HepG2 (cell line): ENCODE measurements around the gene TMEM258. TPM values are rescaled to one million over a fixed set of nuclear protein-coding genes. Genes with fewer than 3 reads are reported as not detected.

Source experiments
- ELF4 ChIP-seq: sonication (generic); formaldehyde crosslinking; IDR thresholded peaks from 2 replicates; pipeline ENCODE4 v1.5.0; 2020; ENCODE audit warnings: missing genetic modification reagents, mild to moderate bottlenecking, moderate library complexity, borderline replicate concordance
- HOXA7 ChIP-seq: sonication (generic); formaldehyde crosslinking; IDR thresholded peaks from 2 replicates; pipeline ENCODE4 v1.8.1; 2022; ENCODE audit warnings: mild to moderate bottlenecking, missing genetic modification reagents, moderate library complexity
- KMT2B ChIP-seq: IDR thresholded peaks from 2 replicates; pipeline ENCODE4 v1.6.1; 2016; ENCODE audit warnings: missing genetic modification reagents, missing compliant biosample characterization
- MAFG ChIP-seq: sonication (generic); formaldehyde crosslinking; IDR thresholded peaks from 2 replicates; pipeline ENCODE4 v1.5.1; 2020; ENCODE audit warnings: mild to moderate bottlenecking, missing genetic modification reagents
- NAIF1 ChIP-seq: sonication (generic); formaldehyde crosslinking; IDR thresholded peaks from 2 replicates; pipeline ENCODE4 v1.5.0; 2020; ENCODE audit warnings: mild to moderate bottlenecking, missing genetic modification reagents, borderline replicate concordance
- NFYC ChIP-seq: IDR thresholded peaks from 2 replicates; pipeline ENCODE4 v1.6.1; 2016; ENCODE audit warnings: missing genetic modification reagents, missing compliant biosample characterization
- PLRG1 ChIP-seq: fragments of 450-650 bp; conservative IDR thresholded peaks from 2 replicates; pipeline ENCODE4 v1.6.1; 2016
- RFXANK ChIP-seq: IDR thresholded peaks from 2 replicates; pipeline ENCODE4 v1.6.1; 2016
- SMAD1 ChIP-seq: sonication (generic); formaldehyde crosslinking; IDR thresholded peaks from 2 replicates; pipeline ENCODE4 v1.4.0; 2020; ENCODE audit warnings: missing genetic modification reagents, low read depth, mild to moderate bottlenecking, borderline replicate concordance
- SYNCRIP ChIP-seq: fragments of 200-400 bp; formaldehyde crosslinking; IDR thresholded peaks from 2 replicates; pipeline ENCODE4 v1.6.1; 2018; ENCODE audit warnings: mild to moderate bottlenecking, low read depth, low read length; ENCODE audit not compliant: insufficient read depth
- TARDBP ChIP-seq: sonication (generic); formaldehyde crosslinking; IDR thresholded peaks from 2 replicates; pipeline ENCODE4 v1.8.0; 2022; ENCODE audit warnings: mild to moderate bottlenecking, missing genetic modification reagents
- TEAD2 ChIP-seq: sonication (generic); formaldehyde crosslinking; IDR thresholded peaks from 2 replicates; pipeline ENCODE4 v1.9.0; 2021; ENCODE audit warnings: missing genetic modification reagents
- ZC3H4 ChIP-seq: sonication (generic); formaldehyde crosslinking; IDR thresholded peaks from 2 replicates; pipeline ENCODE4 v1.4.0; 2020; ENCODE audit warnings: missing genetic modification reagents, borderline replicate concordance
- ZNF589 ChIP-seq: sonication (generic); formaldehyde crosslinking; conservative IDR thresholded peaks from 2 replicates; pipeline ENCODE4 v1.8.0; 2022; ENCODE audit warnings: mild to moderate bottlenecking, moderate library complexity, missing genetic modification reagents
- ZNF709 ChIP-seq: sonication (generic); formaldehyde crosslinking; IDR thresholded peaks from 2 replicates; pipeline ENCODE4 v1.5.0; 2020; ENCODE audit warnings: mild to moderate bottlenecking, missing genetic modification reagents
- ZNF75D ChIP-seq: sonication (generic); formaldehyde crosslinking; IDR thresholded peaks from 2 replicates; pipeline ENCODE4 v1.8.1; 2023; ENCODE audit warnings: missing genetic modification reagents, mild to moderate bottlenecking, borderline replicate concordance
- ZNF891 ChIP-seq: sonication (generic); formaldehyde crosslinking; IDR thresholded peaks from 2 replicates; pipeline ENCODE4 v1.5.0; 2020; ENCODE audit warnings: mild to moderate bottlenecking, missing genetic modification reagents
- polyA plus RNA-seq, 8 experiments: library from polyadenylated mRNA; depleted of rRNA in 3 of 8; stranded (reverse) in 7 of 8; unstranded in 1 of 8; fragments of >200 nt; fragmentation: Illumina TruSeq in 4 of 8; extraction: Trizol in 4 of 8; gene quantifications; 2 replicates each; pipeline versions ENCODE4 v1.2.1 to v1.2.3, GENCODE V29; 2011 to 2016; ENCODE audit warnings: low read depth in 4 of 8, missing spikeins in 1 of 8, mixed read lengths in 1 of 8; ENCODE audit not compliant: insufficient read depth in 1 of 8
- total RNA-seq, 5 experiments: library from RNA; depleted of rRNA; stranded (reverse); fragments of >200 nt; fragmentation: Illumina TruSeq; extraction: Trizol; gene quantifications; 2 replicates each; pipeline ENCODE4 v1.2.3, GENCODE V29; 2016; ENCODE audit warnings: low read depth in 1 of 5
- TF ChIP-seq, protein P1 (sequence below): sonication (generic); formaldehyde crosslinking; IDR thresholded peaks from 2 replicates; pipeline ENCODE4 v1.4.0; 2020; ENCODE audit warnings: missing genetic modification reagents
- TF ChIP-seq, protein P2 (sequence below): IDR thresholded peaks from 2 replicates; pipeline ENCODE4 v1.6.1; 2016; ENCODE audit warnings: missing biosample characterization, missing genetic modification reagents, low read depth
- TF ChIP-seq, protein P3 (sequence below): sonication (generic); formaldehyde crosslinking; IDR thresholded peaks from 2 replicates; pipeline ENCODE4 v1.4.0; 2020; ENCODE audit warnings: mild to moderate bottlenecking, low read depth, missing genetic modification reagents
- TF ChIP-seq, protein P4 (sequence below): sonication (generic); formaldehyde crosslinking; conservative IDR thresholded peaks from 2 replicates; pipeline ENCODE4 v1.4.0; 2020; ENCODE audit warnings: missing genetic modification reagents

TMEM258 gene
- total and polyA plus RNA-seq, 2 of the 13 experiments (the other 11 are each of a cell fraction or from before 2014, with no cell fraction given): 175 to 424 TPM

DNA sequence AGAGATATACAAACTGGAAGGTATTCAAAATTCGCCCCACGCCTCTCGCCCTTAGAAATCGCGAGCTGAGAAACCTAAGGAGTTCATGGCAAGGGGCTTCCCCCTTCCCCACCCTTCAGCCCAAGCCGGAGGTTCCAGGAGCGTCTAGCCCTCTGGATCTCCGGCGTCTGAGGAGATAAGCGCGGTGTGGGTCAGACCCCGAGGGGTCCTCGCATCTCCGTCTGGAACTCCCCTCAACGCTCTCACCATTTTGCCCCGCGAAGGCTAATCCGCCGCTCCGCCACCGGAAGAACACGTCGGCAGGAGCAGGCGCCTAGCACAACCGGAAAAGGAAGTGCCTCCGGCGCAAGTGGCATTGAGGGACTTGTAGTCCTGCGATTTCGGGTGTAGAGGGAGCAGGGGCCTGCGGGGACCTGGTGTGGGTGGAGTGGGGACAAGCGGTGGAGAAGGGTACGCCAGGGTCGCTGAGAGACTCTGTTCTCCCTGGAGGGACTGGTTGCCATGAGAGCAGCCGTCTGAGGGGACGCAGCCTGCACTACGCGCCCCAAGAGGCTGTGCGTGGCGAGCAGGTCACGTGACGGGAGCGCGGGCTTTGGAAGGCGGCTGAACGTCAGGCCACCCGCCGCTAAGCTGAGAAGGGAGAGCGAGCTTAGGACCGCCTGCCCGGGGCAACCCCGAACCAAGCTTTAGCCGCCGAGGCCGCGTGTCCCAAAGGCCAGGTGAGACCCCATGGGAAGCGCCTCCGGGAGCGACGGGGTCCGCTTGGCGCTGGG is at the start of gene TMEM258, which contains the start of gene FEN1 (continued):
- TF ChIP-seq, protein P1, sequence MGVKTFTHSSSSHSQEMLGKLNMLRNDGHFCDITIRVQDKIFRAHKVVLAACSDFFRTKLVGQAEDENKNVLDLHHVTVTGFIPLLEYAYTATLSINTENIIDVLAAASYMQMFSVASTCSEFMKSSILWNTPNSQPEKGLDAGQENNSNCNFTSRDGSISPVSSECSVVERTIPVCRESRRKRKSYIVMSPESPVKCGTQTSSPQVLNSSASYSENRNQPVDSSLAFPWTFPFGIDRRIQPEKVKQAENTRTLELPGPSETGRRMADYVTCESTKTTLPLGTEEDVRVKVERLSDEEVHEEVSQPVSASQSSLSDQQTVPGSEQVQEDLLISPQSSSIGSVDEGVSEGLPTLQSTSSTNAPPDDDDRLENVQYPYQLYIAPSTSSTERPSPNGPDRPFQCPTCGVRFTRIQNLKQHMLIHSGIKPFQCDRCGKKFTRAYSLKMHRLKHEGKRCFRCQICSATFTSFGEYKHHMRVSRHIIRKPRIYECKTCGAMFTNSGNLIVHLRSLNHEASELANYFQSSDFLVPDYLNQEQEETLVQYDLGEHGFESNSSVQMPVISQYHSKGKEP (CRISPR knock-in tag): no peak
- TF ChIP-seq, protein P2, sequence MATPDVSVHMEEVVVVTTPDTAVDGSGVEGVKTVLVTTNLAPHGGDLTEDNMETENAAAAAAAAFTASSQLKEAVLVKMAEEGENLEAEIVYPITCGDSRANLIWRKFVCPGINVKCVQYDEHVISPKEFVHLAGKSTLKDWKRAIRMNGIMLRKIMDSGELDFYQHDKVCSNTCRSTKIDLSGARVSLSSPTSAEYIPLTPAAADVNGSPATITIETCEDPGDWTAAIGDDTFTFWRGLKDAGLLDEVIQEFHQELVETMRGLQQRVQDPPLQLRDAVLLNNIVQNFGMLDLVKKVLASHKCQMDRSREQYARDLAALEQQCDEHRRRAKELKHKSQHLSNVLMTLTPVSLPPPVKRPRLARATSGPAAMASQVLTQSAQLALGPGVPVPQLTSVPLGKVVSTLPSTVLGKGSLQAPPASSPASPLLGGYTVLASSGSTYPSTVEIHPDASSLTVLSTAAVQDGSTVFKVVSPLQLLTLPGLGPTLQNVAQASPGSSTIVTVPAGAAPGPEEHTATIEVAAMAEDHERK: peak; percentile 7; the same call in 1 of the 2 replicates
- TF ChIP-seq SMAD1 (0 out of 2 replicates have a peak, but pooled peaks have one; percentile 76), NFYC (CRISPR knock-in tag) (no peak), ZNF709 (CRISPR knock-in tag) (peak; percentile 83), ZC3H4 (CRISPR knock-in tag) (no peak), MAFG (CRISPR knock-in tag) (no peak), ZNF891 (no peak; the same call in 1 of the 2 replicates), ELF4 (CRISPR knock-in tag) (peak; percentile 59; the same call in 1 of the 2 replicates), KMT2B (CRISPR knock-in tag) (peak; percentile 75), ZNF589 (CRISPR knock-in tag) (no peak), RFXANK (CRISPR knock-in tag) (0 out of 2 replicates have a peak, but pooled peaks have one; percentile 77), SYNCRIP (no peak), NAIF1 (CRISPR knock-in tag) (peak; percentile 75), TEAD2 (CRISPR knock-in tag) (no peak), ZNF75D (CRISPR knock-in tag) (no peak), HOXA7 (no peak), PLRG1 (no peak), TARDBP (peak; percentile 84; the same call in 1 of the 2 replicates)
- TF ChIP-seq, protein P3, sequence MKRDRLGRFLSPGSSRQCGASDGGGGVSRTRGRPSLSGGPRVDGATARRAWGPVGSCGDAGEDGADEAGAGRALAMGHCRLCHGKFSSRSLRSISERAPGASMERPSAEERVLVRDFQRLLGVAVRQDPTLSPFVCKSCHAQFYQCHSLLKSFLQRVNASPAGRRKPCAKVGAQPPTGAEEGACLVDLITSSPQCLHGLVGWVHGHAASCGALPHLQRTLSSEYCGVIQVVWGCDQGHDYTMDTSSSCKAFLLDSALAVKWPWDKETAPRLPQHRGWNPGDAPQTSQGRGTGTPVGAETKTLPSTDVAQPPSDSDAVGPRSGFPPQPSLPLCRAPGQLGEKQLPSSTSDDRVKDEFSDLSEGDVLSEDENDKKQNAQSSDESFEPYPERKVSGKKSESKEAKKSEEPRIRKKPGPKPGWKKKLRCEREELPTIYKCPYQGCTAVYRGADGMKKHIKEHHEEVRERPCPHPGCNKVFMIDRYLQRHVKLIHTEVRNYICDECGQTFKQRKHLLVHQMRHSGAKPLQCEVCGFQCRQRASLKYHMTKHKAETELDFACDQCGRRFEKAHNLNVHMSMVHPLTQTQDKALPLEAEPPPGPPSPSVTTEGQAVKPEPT (CRISPR knock-in tag): no peak; the same call in 1 of the 2 replicates
- TF ChIP-seq, protein P4, sequence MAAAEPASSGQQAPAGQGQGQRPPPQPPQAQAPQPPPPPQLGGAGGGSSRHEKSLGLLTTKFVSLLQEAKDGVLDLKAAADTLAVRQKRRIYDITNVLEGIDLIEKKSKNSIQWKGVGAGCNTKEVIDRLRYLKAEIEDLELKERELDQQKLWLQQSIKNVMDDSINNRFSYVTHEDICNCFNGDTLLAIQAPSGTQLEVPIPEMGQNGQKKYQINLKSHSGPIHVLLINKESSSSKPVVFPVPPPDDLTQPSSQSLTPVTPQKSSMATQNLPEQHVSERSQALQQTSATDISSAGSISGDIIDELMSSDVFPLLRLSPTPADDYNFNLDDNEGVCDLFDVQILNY: peak; percentile 99
